ENCODE data around the gene MSRB2. TPM values are rescaled to one million over a fixed set of nuclear protein-coding genes. Genes with fewer than 3 reads are reported as not detected.

MSRB2 gene
- total RNA-seq, 4 donors from 2014 or later, result 12.5 to 19.3 (median 16.0) TPM

GRCh38 chr10:23051855-23052331 lies 43.5 kb upstream of the MSRB2 start:
- no peak overlapping the region for H3K4me3 ChIP-seq
- H3K36me3 ChIP-seq, result no peaks in the 10 kb centered on the region
- no peaks in the 10 kb centered on the region for H3K9me3 ChIP-seq
- TF ChIP-seq POLR2A (IDR thresholded peaks at IDR 0.05), result no peak
- TF ChIP-seq, protein P1, sequence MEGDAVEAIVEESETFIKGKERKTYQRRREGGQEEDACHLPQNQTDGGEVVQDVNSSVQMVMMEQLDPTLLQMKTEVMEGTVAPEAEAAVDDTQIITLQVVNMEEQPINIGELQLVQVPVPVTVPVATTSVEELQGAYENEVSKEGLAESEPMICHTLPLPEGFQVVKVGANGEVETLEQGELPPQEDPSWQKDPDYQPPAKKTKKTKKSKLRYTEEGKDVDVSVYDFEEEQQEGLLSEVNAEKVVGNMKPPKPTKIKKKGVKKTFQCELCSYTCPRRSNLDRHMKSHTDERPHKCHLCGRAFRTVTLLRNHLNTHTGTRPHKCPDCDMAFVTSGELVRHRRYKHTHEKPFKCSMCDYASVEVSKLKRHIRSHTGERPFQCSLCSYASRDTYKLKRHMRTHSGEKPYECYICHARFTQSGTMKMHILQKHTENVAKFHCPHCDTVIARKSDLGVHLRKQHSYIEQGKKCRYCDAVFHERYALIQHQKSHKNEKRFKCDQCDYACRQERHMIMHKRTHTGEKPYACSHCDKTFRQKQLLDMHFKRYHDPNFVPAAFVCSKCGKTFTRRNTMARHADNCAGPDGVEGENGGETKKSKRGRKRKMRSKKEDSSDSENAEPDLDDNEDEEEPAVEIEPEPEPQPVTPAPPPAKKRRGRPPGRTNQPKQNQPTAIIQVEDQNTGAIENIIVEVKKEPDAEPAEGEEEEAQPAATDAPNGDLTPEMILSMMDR (IDR thresholded peaks at IDR 0.05), result no peak
- TF ChIP-seq EP300 (IDR thresholded peaks at IDR 0.05), result no peak
- no peaks in the 10 kb centered on the region for H3K4me1 ChIP-seq
- H3K27me3 ChIP-seq, result no peaks in the 10 kb centered on the region
- DNase-seq (ENCODE audit: low spot score in 2 of 2), result no peak
- WGBS, 2 donors, result 87% methylated on average over 5 of the region's 5 CpGs
- no peak overlapping the region for H3K27ac ChIP-seq

- Histone ChIP-seq H3K27me3 (no peaks in the 10 kb centered on the region), H3K27ac (no peak overlapping the region), H3K4me3 (no peak overlapping the region), H3K9me3 (no peaks in the 10 kb centered on the region), H3K36me3 (no peaks in the 10 kb centered on the region), H3K4me1 (no peaks in the 10 kb centered on the region)
- DNase-seq (ENCODE audit: low spot score in 2 of 2), result no peak
- 19 to 26% methylated on average over 1 of the region's 1 CpG for WGBS, 2 donors
- TF ChIP-seq, protein P1 (IDR thresholded peaks at IDR 0.05), result no peak
- TF ChIP-seq EP300 (IDR thresholded peaks at IDR 0.05), result no peak
- TF ChIP-seq POLR2A (IDR thresholded peaks at IDR 0.05), result no peak
Measured at GRCh38 chr10:23053036-23053435, 42.3 kb upstream of the MSRB2 start.

DNA sequence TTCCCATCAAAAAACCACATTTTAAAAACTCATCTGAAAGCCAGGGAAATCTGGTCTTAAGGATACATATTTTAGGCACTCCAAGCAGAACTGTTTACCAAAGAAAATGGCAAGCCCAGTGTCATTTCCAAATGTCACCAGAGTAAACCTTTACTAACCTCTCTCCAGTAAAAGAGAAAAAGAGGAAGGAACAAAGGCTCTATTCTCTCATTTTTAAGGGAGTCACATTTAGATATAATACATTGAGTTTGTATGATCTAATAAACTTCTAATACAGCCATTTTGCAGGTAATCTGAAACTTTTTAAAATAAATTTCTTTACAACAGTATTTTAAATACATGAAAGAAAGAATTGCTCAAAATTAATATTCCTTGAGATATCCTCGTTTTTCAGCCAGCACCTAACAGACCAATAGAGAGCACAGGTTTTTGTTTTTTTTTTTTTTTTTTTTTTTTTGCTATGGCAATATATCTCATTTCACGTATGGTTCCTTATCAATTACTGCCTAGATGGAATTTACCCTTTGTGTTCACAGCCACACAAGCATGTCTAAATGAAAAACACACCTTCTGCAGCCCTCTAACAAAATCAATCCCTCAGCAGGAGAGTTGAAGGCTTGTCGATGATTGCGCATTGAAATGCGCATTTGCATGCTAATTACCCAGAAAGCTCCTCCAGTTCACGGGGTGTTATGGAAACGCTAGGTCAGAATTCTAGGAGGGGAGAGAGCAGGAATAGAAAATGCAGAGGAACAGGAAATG lies 39.8 kb upstream of the MSRB2 start:
- Histone ChIP-seq H3K27ac (no peak overlapping the region), H3K4me3 (no peak overlapping the region), H3K4me1 (no peaks in the 10 kb centered on the region), H3K27me3 (no peaks in the 10 kb centered on the region), H3K9me3 (peaks cover 0 to 8% (median 0%) of the 10 kb centered on the region in 4 donors), H3K36me3 (no peaks in the 10 kb centered on the region)
- TF ChIP-seq EP300 (IDR thresholded peaks at IDR 0.05) (no peak), POLR2A (IDR thresholded peaks at IDR 0.05) (no peak)
- TF ChIP-seq, protein P1 (IDR thresholded peaks at IDR 0.05), result no peak
- DNase-seq (ENCODE audit: low spot score in 2 of 2), result no peak
- 33 to 37% methylated on average over 7 of the region's 7 CpGs for WGBS, 2 donors

GRCh38 chr10:23056186-23056579 lies 39.2 kb upstream of the MSRB2 start:
- no peaks in the 10 kb centered on the region for H3K27me3 ChIP-seq
- no peaks in the 10 kb centered on the region for H3K4me1 ChIP-seq
- TF ChIP-seq EP300 (IDR thresholded peaks at IDR 0.05) (no peak), POLR2A (IDR thresholded peaks at IDR 0.05) (no peak)
- TF ChIP-seq, protein P1 (IDR thresholded peaks at IDR 0.05), result no peak
- 44 to 55% methylated on average over 3 of the region's 3 CpGs for WGBS, 2 donors
- peaks cover 0 to 8% (median 0%) of the 10 kb centered on the region in 4 donors for H3K9me3 ChIP-seq
- H3K36me3 ChIP-seq, result no peaks in the 10 kb centered on the region
- no peak for DNase-seq (ENCODE audit: low spot score in 2 of 2)
- no peak overlapping the region for H3K27ac ChIP-seq
- H3K4me3 ChIP-seq, result no peak overlapping the region

GRCh38 chr10:23058366-23058765 lies 37.0 kb upstream of the MSRB2 start:
- no peak overlapping the region for H3K4me3 ChIP-seq
- TF ChIP-seq POLR2A (IDR thresholded peaks at IDR 0.05) (no peak), EP300 (IDR thresholded peaks at IDR 0.05) (no peak)
- TF ChIP-seq, protein P1 (IDR thresholded peaks at IDR 0.05), result no peak

More at GRCh38 chr10:23058366-23058765, 37.0 kb upstream of the MSRB2 start:
- 39 to 76% methylated on average over 3 of the region's 3 CpGs for WGBS, 2 donors
- no peaks in the 10 kb centered on the region for H3K27me3 ChIP-seq
- no peaks in the 10 kb centered on the region for H3K4me1 ChIP-seq
- H3K9me3 ChIP-seq, result peaks cover 0 to 8% (median 0%) of the 10 kb centered on the region in 4 donors
- H3K36me3 ChIP-seq, result no peaks in the 10 kb centered on the region
- H3K27ac ChIP-seq, result no peak overlapping the region
- DNase-seq (ENCODE audit: low spot score in 2 of 2), result no peak
